Embryonic facial prominence (tissue), 1 donor: Measurements from ENCODE around the gene NUP188.
"Not testable (repeated sequence)": the region's sequence is repeated elsewhere in the genome, so short reads cannot be mapped to it uniquely, and the experiment has no call there.

Experiments
- DNase-seq: peaks from one replicate; pipeline ENCODE4 v3.0.0-alpha.2; 2016; ENCODE audit errors: extremely low spot score

Gene NUP188

GRCh38 chr9:129030191-129030590 lies 82.7 kb downstream of the NUP188 start:
- no peak for DNase-seq

GRCh38 chr9:129031514-129031913 lies 84.0 kb downstream of the NUP188 start:
- DNase-seq = no peak

GRCh38 chr9:129032541-129033159 lies 85.2 kb downstream of the NUP188 start:
- DNase-seq = no peak

- no peak for DNase-seq
Measured at GRCh38 chr9:129033216-129033615, 85.7 kb downstream of the NUP188 start.

GRCh38 chr9:129035838-129036237 lies 88.3 kb downstream of the NUP188 start:
- DNase-seq = not testable (repeated sequence)

- peak; percentile 98 for DNase-seq
Measured at GRCh38 chr9:129036241-129036922, 88.9 kb downstream of the NUP188 start, which contains the start of gene MIGA2. Gene MIGA2, plus strand, starts transcription at chr9:129036626. Its CDS starts 3,969 bp downstream, at chr9:129040595.

- DNase-seq = no peak
Measured at GRCh38 chr9:129036923-129037766, 89.6 kb downstream of the NUP188 start.

GRCh38 chr9:129037767-129038098 lies 90.2 kb downstream of the NUP188 start:
- DNase-seq = no peak

GRCh38 chr9:129038109-129038852 lies 90.8 kb downstream of the NUP188 start:
- no peak for DNase-seq

GRCh38 chr9:129040113-129040643 lies 92.7 kb downstream of the NUP188 start:
- no peak for DNase-seq

GRCh38 chr9:129042016-129042415 lies 94.5 kb downstream of the NUP188 start:
- no peak for DNase-seq

GRCh38 chr9:129052592-129052991 lies 105.1 kb downstream of the NUP188 start:
- no peak for DNase-seq

- no peak for DNase-seq
Measured at GRCh38 chr9:129053020-129053419, 105.5 kb downstream of the NUP188 start.

GRCh38 chr9:129054163-129054851 lies 106.8 kb downstream of the NUP188 start:
- DNase-seq = no peak
